Ishikawa (cell line): ENCODE data around the gene TRIP10.

ENCODE experiments used
- CEBPB ChIP-seq: IDR thresholded peaks from 2 replicates; pipeline ENCODE4 v1.6.1; 2012
- CREB1 ChIP-seq: IDR thresholded peaks from 2 replicates; pipeline ENCODE4 v1.6.1; 2012; ENCODE audit warnings: low read depth
- EGR1 ChIP-seq: IDR thresholded peaks from 2 replicates; pipeline ENCODE4 v1.6.1; 2012
- EP300 ChIP-seq: IDR thresholded peaks from 2 replicates; pipeline ENCODE4 v1.6.1; 2012; ENCODE audit warnings: borderline replicate concordance
- FOXM1 ChIP-seq: IDR thresholded peaks from 2 replicates; pipeline ENCODE4 v1.6.1; 2012; ENCODE audit warnings: low read depth, borderline replicate concordance
- MAX ChIP-seq: IDR thresholded peaks from 2 replicates; pipeline ENCODE4 v1.6.1; 2012
- NFIC ChIP-seq: IDR thresholded peaks from 2 replicates; pipeline ENCODE4 v1.6.1; 2012
- RAD21 ChIP-seq: IDR thresholded peaks from 2 replicates; pipeline ENCODE4 v1.6.1; 2012; ENCODE audit warnings: low read depth
- REST ChIP-seq: IDR thresholded peaks from 2 replicates; pipeline ENCODE4 v1.6.1; 2012; ENCODE audit warnings: low read depth, mild to moderate bottlenecking
- TAF1 ChIP-seq: IDR thresholded peaks from 2 replicates; pipeline ENCODE4 v1.6.1; 2012; ENCODE audit warnings: low read depth, mild to moderate bottlenecking
- TCF12 ChIP-seq: IDR thresholded peaks from 2 replicates; pipeline ENCODE4 v1.6.1; 2012; ENCODE audit warnings: low read depth
- TEAD4 ChIP-seq: IDR thresholded peaks from 2 replicates; pipeline ENCODE4 v1.6.1; 2012
- USF1 ChIP-seq: IDR thresholded peaks from 2 replicates; pipeline ENCODE4 v1.6.1; 2012
- YY1 ChIP-seq: IDR thresholded peaks from 2 replicates; pipeline ENCODE4 v1.6.1; 2012; ENCODE audit warnings: low read depth
- ZBTB7A ChIP-seq: IDR thresholded peaks from 2 replicates; pipeline ENCODE4 v1.6.1; 2012; ENCODE audit warnings: low read depth

The TRIP10 gene

GRCh38 chr19:6740589-6741343 lies 1.3 kb downstream of the TRIP10 start:
- TF ChIP-seq FOXM1 (no peak), TEAD4 (peak; percentile 28; the same call in 1 of the 2 replicates), ZBTB7A (peak; percentile 64)

- TF ChIP-seq MAX = no peak
- no peak for TF ChIP-seq CEBPB
- no peak for TF ChIP-seq TAF1
- TF ChIP-seq ZBTB7A = no peak
- TF ChIP-seq NFIC = no peak
These were observed 3.6 kb downstream of the TRIP10 start for GRCh38 chr19:6743066-6743465.

- TF ChIP-seq EGR1 (no peak), FOXM1 (no peak), CREB1 (no peak)
These were observed 4.4 kb downstream of the TRIP10 start for GRCh38 chr19:6743714-6744380.

- 0 out of 2 replicates have a peak, but pooled peaks have one; percentile 1 for TF ChIP-seq EGR1
- peak; percentile 62 for TF ChIP-seq TCF12
- peak; percentile 91 for TF ChIP-seq NFIC
- no peak for TF ChIP-seq CEBPB
- TF ChIP-seq ZBTB7A = no peak; the same call in 1 of the 2 replicates
- TF ChIP-seq TAF1 = no peak; the same call in 1 of the 2 replicates
- TF ChIP-seq USF1 = no peak
- TF ChIP-seq RAD21 = no peak
- no peak for TF ChIP-seq CREB1
- TF ChIP-seq TEAD4 = peak; percentile 83
- peak; percentile 69 for TF ChIP-seq EP300
- TF ChIP-seq FOXM1 = no peak
- TF ChIP-seq REST = no peak
- no peak for TF ChIP-seq YY1
- peak; percentile 67 for TF ChIP-seq MAX
These were observed 5.2 kb downstream of the TRIP10 start for GRCh38 chr19:6744381-6745301.

- TF ChIP-seq ZBTB7A (no peak), TEAD4 (no peak)
These were observed 6.5 kb downstream of the TRIP10 start for GRCh38 chr19:6745965-6746364.

- TF ChIP-seq CEBPB (peak; percentile 78), TEAD4 (peak; percentile 40)
These were observed 9.1 kb downstream of the TRIP10 start for GRCh38 chr19:6748543-6748942.

GRCh38 chr19:6750062-6750461 lies 10.6 kb downstream of the TRIP10 start:
- TF ChIP-seq CREB1 = no peak
- TF ChIP-seq TAF1 = no peak
- no peak for TF ChIP-seq REST
- TF ChIP-seq RAD21 = no peak
- no peak for TF ChIP-seq USF1
- TF ChIP-seq ZBTB7A = no peak
- no peak for TF ChIP-seq TEAD4
- TF ChIP-seq TCF12 = no peak
- TF ChIP-seq EP300 = no peak
- TF ChIP-seq MAX = no peak
- no peak for TF ChIP-seq EGR1
